ENCODE results near the gene EPHA7.

The EPHA7 gene

GRCh38 chr6:93222071-93222851 is 197.1 kb downstream of the EPHA7 start:
- no peak overlapping the region for H3K9ac ChIP-seq (ENCODE audit: low read depth, low read length)
- H3K9me3 ChIP-seq (ENCODE audit: control insufficient read depth, insufficient read depth, low read length): no peaks in the 10 kb centered on the region
- H3K36me3 ChIP-seq (ENCODE audit: insufficient read depth, low read length): no peaks in the 10 kb centered on the region
- H3K4me1 ChIP-seq (ENCODE audit: insufficient read depth, low read length): peaks cover 8% of the 10 kb centered on the region

- Histone ChIP-seq H3K36me3 (ENCODE audit: insufficient read depth, low read length) (no peaks in the 10 kb centered on the region), H3K9ac (ENCODE audit: low read depth, low read length) (no peak overlapping the region), H3K4me1 (ENCODE audit: insufficient read depth, low read length) (peaks cover 8% of the 10 kb centered on the region), H3K9me3 (ENCODE audit: control insufficient read depth, insufficient read depth, low read length) (0 out of 2 replicates have a peak, but pooled peaks cover 5% of the 10 kb centered on the region)
Observed at GRCh38 chr6:93219447-93219846, 199.9 kb downstream of the EPHA7 start.

- Histone ChIP-seq H3K36me3 (ENCODE audit: insufficient read depth, low read length) (no peaks in the 10 kb centered on the region), H3K4me1 (ENCODE audit: insufficient read depth, low read length) (peaks cover 13% of the 10 kb centered on the region), H3K9ac (ENCODE audit: low read depth, low read length) (no peak overlapping the region)
Observed at GRCh38 chr6:93218096-93218495, 201.3 kb downstream of the EPHA7 start.

GRCh38 chr6:93213028-93213427 is 206.3 kb downstream of the EPHA7 start:
- H3K9ac ChIP-seq (ENCODE audit: low read depth, low read length): no peak overlapping the region
- H3K36me3 ChIP-seq (ENCODE audit: insufficient read depth, low read length): no peaks in the 10 kb centered on the region
- 0 out of 2 replicates have a peak, but pooled peaks cover 5% of the 10 kb centered on the region for H3K9me3 ChIP-seq (ENCODE audit: control insufficient read depth, insufficient read depth, low read length)
- H3K4me1 ChIP-seq (ENCODE audit: insufficient read depth, low read length): peaks cover 15% of the 10 kb centered on the region

More at GRCh38 chr6:93218096-93218495, 201.3 kb downstream of the EPHA7 start:
- H3K9me3 ChIP-seq (ENCODE audit: control insufficient read depth, insufficient read depth, low read length): 0 out of 2 replicates have a peak, but pooled peaks cover 5% of the 10 kb centered on the region

DNA sequence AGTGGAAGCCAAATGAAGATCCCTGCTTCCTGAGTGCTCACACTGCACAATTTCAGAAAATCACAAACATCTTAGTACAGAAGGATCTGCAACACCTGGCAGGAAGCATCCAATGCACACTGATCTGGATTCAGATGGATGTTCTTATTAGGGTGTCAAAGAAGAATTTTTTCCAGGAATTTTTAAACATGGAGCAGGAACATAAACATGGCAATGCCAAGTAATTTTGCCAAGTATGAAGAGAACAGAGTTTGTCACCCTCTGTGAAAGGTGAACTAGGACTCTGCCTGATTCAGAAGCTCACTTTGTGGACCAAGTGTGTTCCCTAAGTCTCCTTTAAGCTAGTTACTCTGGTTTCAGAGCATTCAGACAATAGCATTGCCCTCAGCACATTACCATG is 208.5 kb downstream of the EPHA7 start:
- H3K9me3 ChIP-seq (ENCODE audit: control insufficient read depth, insufficient read depth, low read length): 0 out of 2 replicates have a peak, but pooled peaks cover 5% of the 10 kb centered on the region
- H3K36me3 ChIP-seq (ENCODE audit: insufficient read depth, low read length): no peaks in the 10 kb centered on the region
- H3K4me1 ChIP-seq (ENCODE audit: insufficient read depth, low read length): peaks cover 15% of the 10 kb centered on the region
- no peak overlapping the region for H3K9ac ChIP-seq (ENCODE audit: low read depth, low read length)

GRCh38 chr6:93209358-93209757 is 210.0 kb downstream of the EPHA7 start:
- H3K9me3 ChIP-seq (ENCODE audit: control insufficient read depth, insufficient read depth, low read length): no peaks in the 10 kb centered on the region
- peaks cover 15% of the 10 kb centered on the region for H3K4me1 ChIP-seq (ENCODE audit: insufficient read depth, low read length)
- H3K36me3 ChIP-seq (ENCODE audit: insufficient read depth, low read length): no peaks in the 10 kb centered on the region
- H3K9ac ChIP-seq (ENCODE audit: low read depth, low read length): no peak overlapping the region

DNA sequence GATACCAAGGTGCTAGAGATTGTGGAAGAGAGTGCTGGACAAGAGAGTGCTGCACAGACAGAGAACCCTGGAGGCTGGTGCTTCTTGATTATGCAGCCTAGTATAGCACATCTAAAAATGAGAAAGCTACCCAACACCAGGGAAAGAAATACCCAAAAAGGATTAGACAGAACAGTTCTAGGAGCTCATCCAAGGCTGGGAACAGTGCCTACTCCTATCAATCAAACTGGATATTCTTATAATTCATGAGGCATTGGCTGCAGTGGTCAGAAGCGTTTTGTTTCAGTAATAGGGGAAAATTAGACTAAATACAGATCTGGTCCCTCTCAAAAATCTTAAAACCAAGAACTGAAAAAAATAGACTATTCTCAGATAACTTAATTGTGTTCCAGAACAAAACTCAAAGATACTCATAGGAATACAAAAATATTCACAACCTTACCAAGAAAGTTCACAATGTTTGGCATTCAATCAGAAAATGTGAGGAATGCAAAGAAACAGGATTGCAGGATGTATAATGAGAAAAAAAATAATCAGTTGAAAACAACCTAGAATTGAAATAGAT is 222.9 kb downstream of the EPHA7 start:
- Histone ChIP-seq H3K9me3 (ENCODE audit: control insufficient read depth, insufficient read depth, low read length) (peaks cover 5% of the 10 kb centered on the region; the same call in 1 of the 2 replicates), H3K9ac (ENCODE audit: low read depth, low read length) (no peak overlapping the region), H3K36me3 (ENCODE audit: insufficient read depth, low read length) (no peaks in the 10 kb centered on the region), H3K4me1 (ENCODE audit: insufficient read depth, low read length) (no peaks in the 10 kb centered on the region)

GRCh38 chr6:93194480-93194879 is 224.9 kb downstream of the EPHA7 start:
- Histone ChIP-seq H3K36me3 (ENCODE audit: insufficient read depth, low read length) (no peaks in the 10 kb centered on the region), H3K9ac (ENCODE audit: low read depth, low read length) (no peak overlapping the region), H3K9me3 (ENCODE audit: control insufficient read depth, insufficient read depth, low read length) (peaks cover 5% of the 10 kb centered on the region; the same call in 1 of the 2 replicates), H3K4me1 (ENCODE audit: insufficient read depth, low read length) (no peaks in the 10 kb centered on the region)

- no peaks in the 10 kb centered on the region for H3K36me3 ChIP-seq (ENCODE audit: insufficient read depth, low read length)
- no peaks in the 10 kb centered on the region for H3K4me1 ChIP-seq (ENCODE audit: insufficient read depth, low read length)
- H3K9ac ChIP-seq (ENCODE audit: low read depth, low read length): no peak overlapping the region
- H3K9me3 ChIP-seq (ENCODE audit: control insufficient read depth, insufficient read depth, low read length): peaks cover 5% of the 10 kb centered on the region; the same call in 1 of the 2 replicates
Observed at GRCh38 chr6:93193868-93194267, 225.5 kb downstream of the EPHA7 start.
